Measurements from ENCODE around the gene LDB3. TPM values are rescaled to one million over a fixed set of nuclear protein-coding genes. Genes with fewer than 3 reads are reported as not detected.

LDB3 gene
- total RNA-seq, 1 experiment from 2014 or later: 0.20 TPM

DNA sequence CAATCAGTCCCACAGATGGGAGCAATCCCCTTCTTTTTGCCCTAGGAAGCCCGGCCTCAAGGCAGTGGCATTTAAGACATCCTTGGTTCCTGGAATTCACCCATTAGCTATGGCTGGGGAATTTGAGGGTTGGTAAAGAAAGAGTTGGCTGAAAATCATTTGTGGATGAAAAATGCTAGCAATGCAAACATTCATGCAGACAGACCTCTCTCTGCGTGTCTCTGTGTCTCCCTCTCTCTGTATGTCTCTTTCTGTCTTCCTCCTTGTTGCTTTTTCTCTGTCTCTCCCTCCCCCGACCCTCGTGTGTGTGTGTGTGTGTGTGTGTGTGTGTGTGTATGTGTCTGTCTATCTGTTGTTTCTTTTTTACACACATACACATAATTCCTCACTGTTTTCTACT is 19.4 kb downstream of the LDB3 start:
- Histone ChIP-seq H3K4me1 (ENCODE audit: control insufficient read depth in 1 of 2, insufficient read depth in 2 of 2, low read length in 2 of 2) (no peaks in the 10 kb centered on the region), H3K36me3 (ENCODE audit: control insufficient read depth in 1 of 2, insufficient read depth in 2 of 2, low read length in 2 of 2) (no peaks in the 10 kb centered on the region), H3K4me3 (replicated peaks in 1 of 2; ENCODE audit: low read depth in 1 of 2, low read length in 2 of 2) (no peak overlapping the region), H3K9me2 (ENCODE audit: insufficient read depth) (no peaks in the 10 kb centered on the region), H4K20me1 (ENCODE audit: insufficient read depth) (no peaks in the 10 kb centered on the region), H3K4me2 (ENCODE audit: low read length) (no peak overlapping the region), H3K27me3 (ENCODE audit: insufficient read depth, low read length) (no peaks in the 10 kb centered on the region), H3K9me3 (ENCODE audit: control insufficient read depth in 1 of 2, insufficient read depth in 1 of 2, low read depth in 1 of 2, low read length in 2 of 2) (no peaks in the 10 kb centered on the region), H3K79me2 (ENCODE audit: insufficient read depth, low read length) (no peaks in the 10 kb centered on the region), H3K27ac (ENCODE audit: low read depth, low read length) (no peak overlapping the region), H2AFZ (ENCODE audit: low read depth, low read length, poor library complexity, severe bottlenecking) (no peak overlapping the region), H3K9ac (ENCODE audit: low read length) (no peak overlapping the region)
- CTCF ChIA-PET: no interaction called here
- no TSS peak for BruUV-seq (replicated peaks)
- RAD21 ChIA-PET (ENCODE audit: low non-redundant PET in 1 of 2, low total read pairs in 2 of 2, uncharacterized antibody in 2 of 2, unreplicated experiment in 2 of 2): interaction anchor here in 1 of 2 experiments (0.7 kb wide), 1 partner anchor 23 kb away, joined by 3 read pairs; no protein-coding TSS in a partner anchor
- DNase-seq (ENCODE audit: low read depth, low spot score) (no peak), ATAC-seq (no peak)
- intact Hi-C loops (cut with micrococcal nuclease): loop anchor here (1.0 to 2.0 kb wide), 4 partner anchors 95 to 279 kb away; no protein-coding TSS in a partner anchor
- POLR2A ChIA-PET: no interaction called here
- TF ChIP-seq, protein P1, sequence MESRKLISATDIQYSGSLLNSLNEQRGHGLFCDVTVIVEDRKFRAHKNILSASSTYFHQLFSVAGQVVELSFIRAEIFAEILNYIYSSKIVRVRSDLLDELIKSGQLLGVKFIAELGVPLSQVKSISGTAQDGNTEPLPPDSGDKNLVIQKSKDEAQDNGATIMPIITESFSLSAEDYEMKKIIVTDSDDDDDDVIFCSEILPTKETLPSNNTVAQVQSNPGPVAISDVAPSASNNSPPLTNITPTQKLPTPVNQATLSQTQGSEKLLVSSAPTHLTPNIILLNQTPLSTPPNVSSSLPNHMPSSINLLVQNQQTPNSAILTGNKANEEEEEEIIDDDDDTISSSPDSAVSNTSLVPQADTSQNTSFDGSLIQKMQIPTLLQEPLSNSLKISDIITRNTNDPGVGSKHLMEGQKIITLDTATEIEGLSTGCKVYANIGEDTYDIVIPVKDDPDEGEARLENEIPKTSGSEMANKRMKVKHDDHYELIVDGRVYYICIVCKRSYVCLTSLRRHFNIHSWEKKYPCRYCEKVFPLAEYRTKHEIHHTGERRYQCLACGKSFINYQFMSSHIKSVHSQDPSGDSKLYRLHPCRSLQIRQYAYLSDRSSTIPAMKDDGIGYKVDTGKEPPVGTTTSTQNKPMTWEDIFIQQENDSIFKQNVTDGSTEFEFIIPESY (IDR thresholded peaks at IDR 0.05; ENCODE audit: extremely low read depth, insufficient replicate concordance, low read length): no peak
- no peak for TF ChIP-seq SIN3A (IDR thresholded peaks at IDR 0.05; ENCODE audit: low read depth)
- no peak for TF ChIP-seq CTCF (IDR thresholded peaks at IDR 0.05 in 2 of 3, conservative IDR thresholded peaks at IDR 0.05 in 1 of 3; ENCODE audit: borderline replicate concordance in 1 of 3, insufficient read depth in 1 of 3, low read depth in 2 of 3, low read length in 2 of 3)
- TF ChIP-seq FOSL1 (IDR thresholded peaks at IDR 0.05; ENCODE audit: low read depth): no peak
- no peak for TF ChIP-seq YY1 (IDR thresholded peaks at IDR 0.05; ENCODE audit: extremely low read depth, insufficient replicate concordance, low read depth, low read length)
- TF ChIP-seq REST (IDR thresholded peaks at IDR 0.05; ENCODE audit: low read depth): no peak
- TF ChIP-seq MAX (IDR thresholded peaks at IDR 0.05): no peak
- TF ChIP-seq JUND (IDR thresholded peaks at IDR 0.05): no peak
- TF ChIP-seq EGR1 (IDR thresholded peaks at IDR 0.05; ENCODE audit: low read depth): no peak
- no peak for TF ChIP-seq CEBPB (IDR thresholded peaks at IDR 0.05; ENCODE audit: low read depth)
- no peak for TF ChIP-seq ZNF274 (IDR thresholded peaks at IDR 0.05; ENCODE audit: low read depth, low read length)

All from HCT116 (cell line).